ENCODE results near the gene PPWD1. TPM values are rescaled to one million over a fixed set of nuclear protein-coding genes. Genes with fewer than 3 reads are reported as not detected.

Gene PPWD1
- total RNA-seq, 4 donors from 2014 or later: 14.1 to 18.8 (median 16.6) TPM

GRCh38 chr5:65539827-65540226, 23.3 kb upstream of the PPWD1 start:
- TF ChIP-seq POLR2A (IDR thresholded peaks at IDR 0.05) (no peak), CTCF (IDR thresholded peaks at IDR 0.05 in 4 of 5, conservative IDR thresholded peaks at IDR 0.05 in 1 of 5) (no peak)
- no peak overlapping the region for H3K4me3 ChIP-seq
- H3K9me3 ChIP-seq: no peaks in the 10 kb centered on the region
- no peaks in the 10 kb centered on the region for H3K4me1 ChIP-seq
- intact Hi-C loops (cut with DNase I; ENCODE audit: low total_unique reads) (no loop called here), in situ Hi-C loops (cut with MboI; ENCODE audit: low sequenced_read_pairs in 4 of 4) (no loop called here)
- DNase-seq (no peak), ATAC-seq (no peak)
- H3K27ac ChIP-seq: no peak overlapping the region
- no peaks in the 10 kb centered on the region for H3K36me3 ChIP-seq
- no peaks in the 10 kb centered on the region for H3K27me3 ChIP-seq

- no peak for TF ChIP-seq CTCF (IDR thresholded peaks at IDR 0.05 in 4 of 5, conservative IDR thresholded peaks at IDR 0.05 in 1 of 5)
- no peak for TF ChIP-seq POLR2A (IDR thresholded peaks at IDR 0.05)
- Histone ChIP-seq H3K4me1 (no peaks in the 10 kb centered on the region), H3K27ac (no peak overlapping the region), H3K36me3 (no peaks in the 10 kb centered on the region), H3K27me3 (no peaks in the 10 kb centered on the region), H3K4me3 (no peak overlapping the region), H3K9me3 (no peaks in the 10 kb centered on the region)
- in situ Hi-C loops (cut with MboI; ENCODE audit: low sequenced_read_pairs in 4 of 4) (no loop called here), intact Hi-C loops (cut with DNase I; ENCODE audit: low total_unique reads) (no loop called here)
- DNase-seq (no peak), ATAC-seq (no peak)
These were observed 18.6 kb upstream of the PPWD1 start for GRCh38 chr5:65544473-65544872.

- H3K9me3 ChIP-seq: no peaks in the 10 kb centered on the region
These were observed 17.0 kb upstream of the PPWD1 start for GRCh38 chr5:65546141-65546540.

GRCh38 chr5:65548281-65548680, 14.8 kb upstream of the PPWD1 start:
- no peak for DNase-seq
- in situ Hi-C loops (cut with MboI; ENCODE audit: low sequenced_read_pairs in 4 of 4) (no loop called here), intact Hi-C loops (cut with DNase I; ENCODE audit: low total_unique reads) (no loop called here)
- Histone ChIP-seq H3K4me1 (no peaks in the 10 kb centered on the region), H3K27ac (no peak overlapping the region), H3K9me3 (no peaks in the 10 kb centered on the region), H3K27me3 (no peaks in the 10 kb centered on the region), H3K36me3 (no peaks in the 10 kb centered on the region), H3K4me3 (no peak overlapping the region)
- no peak for TF ChIP-seq CTCF (IDR thresholded peaks at IDR 0.05 in 4 of 5, conservative IDR thresholded peaks at IDR 0.05 in 1 of 5)
- no peak for TF ChIP-seq POLR2A (IDR thresholded peaks at IDR 0.05)
- ATAC-seq: no peak

More at GRCh38 chr5:65546141-65546540, 17.0 kb upstream of the PPWD1 start:
- Histone ChIP-seq H3K4me1 (no peaks in the 10 kb centered on the region), H3K27ac (no peak overlapping the region), H3K27me3 (no peaks in the 10 kb centered on the region), H3K36me3 (no peaks in the 10 kb centered on the region), H3K4me3 (no peak overlapping the region)
- intact Hi-C loops (cut with DNase I; ENCODE audit: low total_unique reads) (no loop called here), in situ Hi-C loops (cut with MboI; ENCODE audit: low sequenced_read_pairs in 4 of 4) (no loop called here)
- DNase-seq (no peak), ATAC-seq (no peak)
- TF ChIP-seq CTCF (IDR thresholded peaks at IDR 0.05 in 4 of 5, conservative IDR thresholded peaks at IDR 0.05 in 1 of 5) (no peak), POLR2A (IDR thresholded peaks at IDR 0.05) (no peak)

- intact Hi-C loops (cut with DNase I; ENCODE audit: low total_unique reads) (no loop called here), in situ Hi-C loops (cut with MboI; ENCODE audit: low sequenced_read_pairs in 4 of 4) (no loop called here)
- Histone ChIP-seq H3K9me3 (no peaks in the 10 kb centered on the region), H3K4me1 (no peaks in the 10 kb centered on the region), H3K27me3 (no peaks in the 10 kb centered on the region), H3K27ac (no peak overlapping the region), H3K36me3 (no peaks in the 10 kb centered on the region), H3K4me3 (no peak overlapping the region)
- TF ChIP-seq POLR2A (IDR thresholded peaks at IDR 0.05) (no peak), CTCF (IDR thresholded peaks at IDR 0.05 in 4 of 5, conservative IDR thresholded peaks at IDR 0.05 in 1 of 5) (no peak)
- DNase-seq (no peak), ATAC-seq (no peak)
These were observed 9.2 kb upstream of the PPWD1 start for GRCh38 chr5:65553941-65554340.

All from gastrocnemius medialis (tissue), 4 donors.